Measurements from ENCODE around the gene MDFI. TPM values are rescaled to one million over a fixed set of nuclear protein-coding genes. Genes with fewer than 3 reads are reported as not detected.

MDFI gene
- polyA plus RNA-seq, 2 of the 4 experiments (the other 2 are of a cell fraction) = 0.06 to 0.30 TPM

- DNase-seq (ENCODE audit: low read depth in 1 of 2, low spot score in 1 of 2) (no peak), ATAC-seq (no peak), FAIRE-seq (no peak)
- ChIA-PET POLR2A (no interaction called here), CTCF (interaction anchor here (1.1 to 17.1 kb wide), 6 partner anchors 85 to 225 kb away, joined by 3 to 181 read pairs (median 24); no protein-coding TSS in a partner anchor)
- WGBS (ENCODE audit: missing lambda C conversion rate) = 87% methylated on average over 7 of the region's 10 CpGs
- no peaks in the 10 kb centered on the region for H3K9me3 ChIP-seq
- H3K4me1 ChIP-seq = peaks cover 5% of the 10 kb centered on the region; the same call in 2 of the 3 replicates
- H3K27ac ChIP-seq = no peak overlapping the region
- no peak overlapping the region for H3K4me2 ChIP-seq
- no peak overlapping the region for H3K4me3 ChIP-seq
- TF ChIP-seq HOXB13 (CRISPR knock-in tag; IDR thresholded peaks at IDR 0.05; ENCODE audit: low read depth) (no peak), FOXS1 (CRISPR knock-in tag; IDR thresholded peaks at IDR 0.05) (no peak), E2F6 (IDR thresholded peaks at IDR 0.05; ENCODE audit: borderline replicate concordance, low read depth) (no peak), TP53 (CRISPR knock-in tag; IDR thresholded peaks at IDR 0.05) (no peak), GATA3 (IDR thresholded peaks at IDR 0.05; ENCODE audit: borderline replicate concordance) (no peak), NFE2L2 (conservative IDR thresholded peaks at IDR 0.05; ENCODE audit: low read length) (no peak), NPAS2 (CRISPR knock-in tag; IDR thresholded peaks at IDR 0.05; ENCODE audit: borderline replicate concordance) (no peak), EHMT2 (IDR thresholded peaks at IDR 0.05; ENCODE audit: low read depth) (no peak)
Observed at GRCh38 chr6:41596096-41596685, 42.1 kb upstream of the MDFI start.

- H3K4me3 ChIP-seq = no peak overlapping the region
- ATAC-seq (no peak), DNase-seq (ENCODE audit: low read depth in 1 of 2, low spot score in 1 of 2) (no peak), FAIRE-seq (no peak)
- peaks cover 2% of the 10 kb centered on the region; the same call in 2 of the 3 replicates for H3K4me1 ChIP-seq
- 96% methylated on average over 9 of the region's 11 CpGs for WGBS (ENCODE audit: missing lambda C conversion rate)
- TF ChIP-seq ELK1 (IDR thresholded peaks at IDR 0.05; ENCODE audit: low read depth, low read length) = no peak
- no peak for TF ChIP-seq RAD21 (conservative IDR thresholded peaks at IDR 0.05 in 1 of 2, IDR thresholded peaks at IDR 0.05 in 1 of 2)
- TF ChIP-seq BCL3 (IDR thresholded peaks at IDR 0.05) = no peak
- TF ChIP-seq REST (IDR thresholded peaks at IDR 0.05) = no peak
- TF ChIP-seq E2F6 (IDR thresholded peaks at IDR 0.05; ENCODE audit: borderline replicate concordance, low read depth) = no peak
- TF ChIP-seq ESRRA (IDR thresholded peaks at IDR 0.05; ENCODE audit: borderline replicate concordance, low read length) = no peak
- no peak for TF ChIP-seq KDM5A (IDR thresholded peaks at IDR 0.05)
- H3K27ac ChIP-seq = no peak overlapping the region
- no peaks in the 10 kb centered on the region for H3K9me3 ChIP-seq
- no peak overlapping the region for H3K4me2 ChIP-seq
- ChIA-PET POLR2A (no interaction called here), CTCF (interaction anchor here (1.0 to 17.1 kb wide), 6 partner anchors 15 to 225 kb away, joined by 3 to 181 read pairs (median 24); no protein-coding TSS in a partner anchor)
Observed at GRCh38 chr6:41596807-41597206, 41.5 kb upstream of the MDFI start.
